ENCODE results near the gene DGKG. TPM values are rescaled to one million over a fixed set of nuclear protein-coding genes. Genes with fewer than 3 reads are reported as not detected.

DGKG gene
- total RNA-seq, 1 experiment from 2014 or later: 20.3 TPM

DNA sequence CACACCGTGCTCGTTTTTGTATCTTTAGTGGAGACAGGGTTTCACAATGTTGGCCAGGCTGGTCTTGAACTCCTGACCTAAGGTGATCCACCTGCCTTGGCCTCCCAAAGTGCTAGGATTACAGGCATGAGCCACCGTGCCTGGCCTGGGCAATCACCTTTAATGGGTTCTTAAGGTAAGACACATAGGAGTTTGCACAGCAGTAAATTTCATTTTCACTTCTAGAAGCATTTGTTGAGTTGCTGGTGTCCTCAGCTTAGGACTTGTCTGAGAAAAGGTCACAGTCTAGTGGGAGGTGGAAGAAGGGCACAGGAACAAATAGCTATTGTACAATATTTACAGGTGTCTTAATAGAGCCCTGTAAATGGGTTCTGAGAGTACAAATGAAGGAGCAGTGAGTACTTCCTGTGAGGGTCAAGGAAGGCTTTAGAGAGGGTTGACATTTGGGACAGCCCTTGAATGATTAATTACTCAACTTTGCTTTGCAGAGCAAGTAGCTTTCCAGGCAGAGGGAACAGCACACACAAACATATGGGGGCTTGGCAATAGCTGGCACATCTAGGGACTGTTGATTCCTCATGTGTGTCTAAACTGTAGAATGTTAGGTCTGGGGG, 244.4 kb downstream of the DGKG start:
- no peak for DNase-seq (ENCODE audit: low read depth)

GRCh38 chr3:186115239-186115996, 246.6 kb downstream of the DGKG start:
- no peak for DNase-seq (ENCODE audit: low read depth)

- no peak for DNase-seq (ENCODE audit: low read depth)
Measured at GRCh38 chr3:186110975-186111974, 250.8 kb downstream of the DGKG start.

- no peak for DNase-seq (ENCODE audit: low read depth)
Measured at GRCh38 chr3:186109897-186110803, 251.9 kb downstream of the DGKG start.

- peak; percentile 100 for DNase-seq (ENCODE audit: low read depth)
Measured at GRCh38 chr3:186108941-186109865, 252.8 kb downstream of the DGKG start, which contains the start of gene ETV5. Gene ETV5 (minus strand): TSS chr3:186109089. CDS start chr3:186105868, 3,221 bp downstream.

- DNase-seq (ENCODE audit: low read depth): peak; percentile 61
Measured at GRCh38 chr3:186108106-186108940, 253.7 kb downstream of the DGKG start.

- DNase-seq (ENCODE audit: low read depth): peak; percentile 83
Measured at GRCh38 chr3:186107215-186108105, 254.6 kb downstream of the DGKG start.

GRCh38 chr3:186105543-186105942, 256.5 kb downstream of the DGKG start:
- no peak for DNase-seq (ENCODE audit: low read depth)

GRCh38 chr3:186102687-186103086, 259.3 kb downstream of the DGKG start:
- no peak for DNase-seq (ENCODE audit: low read depth)

- DNase-seq (ENCODE audit: low read depth): no peak
Measured at GRCh38 chr3:186100398-186100797, 261.6 kb downstream of the DGKG start.

- DNase-seq (ENCODE audit: low read depth): no peak
Measured at GRCh38 chr3:186099178-186099577, 262.9 kb downstream of the DGKG start.

GRCh38 chr3:186098740-186099139, 263.3 kb downstream of the DGKG start:
- DNase-seq (ENCODE audit: low read depth): no peak

GRCh38 chr3:186097663-186098451, 264.2 kb downstream of the DGKG start:
- peak; percentile 27 for DNase-seq (ENCODE audit: low read depth)

DNA sequence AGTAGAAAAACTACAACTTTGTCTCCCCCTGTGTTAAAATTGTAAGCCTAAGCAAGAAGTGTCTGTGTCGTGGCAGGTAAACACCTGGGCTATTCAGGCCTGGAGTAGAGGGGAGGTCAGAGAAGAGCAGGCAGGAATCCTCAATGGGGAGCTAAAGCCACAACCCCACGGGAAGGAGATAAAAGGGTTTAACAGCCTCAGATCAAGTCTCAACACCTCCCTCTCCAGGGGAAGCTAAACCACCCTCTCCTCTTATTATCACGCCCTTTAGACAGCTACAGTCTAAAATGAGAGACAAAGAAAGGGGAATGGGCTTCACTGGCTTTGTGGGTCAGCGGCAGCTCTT, 264.7 kb downstream of the DGKG start:
- DNase-seq (ENCODE audit: low read depth): no peak

Data from HT1080 (cell line).